Erythroblast (primary cell): Measurements from ENCODE around the gene CHD2.

Experiments used
- DNase-seq, 2 experiments: peaks; one replicate each; lab custom pipeline; 2025; lab: John Stamatoyannopoulos, UW
- GATA1 ChIP-seq: IDR thresholded peaks from 2 replicates; pipeline ENCODE4 v1.6.1; 2011; ENCODE audit warnings: low read depth, mild to moderate bottlenecking, control low read depth, low read length, moderate library complexity
- POLR2A ChIP-seq: IDR thresholded peaks from 2 replicates; pipeline ENCODE4 v1.6.1; 2011; ENCODE audit warnings: mild to moderate bottlenecking, low read length

Gene CHD2

DNA sequence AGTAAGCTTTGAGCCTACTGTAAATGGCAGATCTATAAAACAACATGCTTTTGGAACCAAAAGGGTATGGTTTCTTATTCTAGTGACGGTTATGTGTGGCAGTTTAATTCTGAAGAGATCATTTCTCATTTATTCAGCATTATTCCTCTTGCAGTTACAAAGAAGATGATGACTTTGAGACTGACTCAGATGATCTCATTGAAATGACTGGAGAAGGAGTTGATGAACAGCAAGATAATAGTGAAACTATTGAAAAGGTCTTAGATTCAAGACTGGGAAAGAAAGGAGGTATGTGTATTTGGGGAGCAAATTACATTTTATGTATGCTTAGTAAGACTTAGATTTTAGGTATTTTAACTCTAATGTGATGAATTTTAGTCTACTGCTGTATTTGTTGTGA is 41.5 kb downstream of the CHD2 start:
- no peak for DNase-seq
- TF ChIP-seq GATA1 = no peak
- TF ChIP-seq POLR2A = no peak

DNA sequence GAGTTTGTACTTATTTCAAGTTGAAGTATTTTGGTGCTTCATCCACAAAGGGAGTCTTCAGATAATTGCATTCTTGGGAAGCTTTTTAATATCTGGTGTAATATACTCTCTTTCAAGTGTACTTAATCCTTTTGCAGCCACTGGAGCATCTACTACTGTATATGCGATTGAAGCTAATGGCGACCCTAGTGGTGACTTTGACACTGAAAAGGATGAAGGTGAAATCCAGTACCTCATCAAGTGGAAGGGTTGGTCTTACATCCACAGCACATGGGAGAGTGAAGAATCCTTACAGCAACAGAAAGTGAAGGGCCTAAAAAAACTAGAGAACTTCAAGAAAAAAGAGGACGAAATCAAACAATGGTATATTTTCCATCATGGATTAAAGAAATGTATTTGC is 42.6 kb downstream of the CHD2 start:
- TF ChIP-seq GATA1 (no peak), POLR2A (no peak)
- no peak for DNase-seq

DNA sequence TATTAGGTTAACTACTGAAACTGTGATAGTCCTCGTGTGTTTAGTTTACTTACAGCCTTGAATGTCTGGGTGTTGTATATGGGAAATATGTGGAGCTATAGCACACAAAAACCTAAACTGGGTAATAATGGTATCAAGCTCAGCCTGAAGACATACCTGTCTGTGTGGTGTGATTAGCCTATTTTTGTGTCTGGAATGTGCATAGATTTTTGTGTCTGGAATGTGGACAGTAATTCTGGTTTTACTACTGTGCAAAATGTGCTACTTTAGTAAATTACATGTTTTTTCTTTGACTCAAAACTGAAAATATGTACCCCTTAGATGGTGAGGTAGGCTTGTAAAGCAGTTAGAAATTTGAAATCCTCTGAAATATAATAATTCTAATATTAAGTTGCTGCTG is 43.5 kb downstream of the CHD2 start:
- TF ChIP-seq GATA1 = no peak
- TF ChIP-seq POLR2A = no peak
- DNase-seq = no peak

- TF ChIP-seq POLR2A = no peak
- no peak for TF ChIP-seq GATA1
- no peak for DNase-seq
These were observed 44.9 kb downstream of the CHD2 start for GRCh38 chr15:92944946-92945521.

DNA sequence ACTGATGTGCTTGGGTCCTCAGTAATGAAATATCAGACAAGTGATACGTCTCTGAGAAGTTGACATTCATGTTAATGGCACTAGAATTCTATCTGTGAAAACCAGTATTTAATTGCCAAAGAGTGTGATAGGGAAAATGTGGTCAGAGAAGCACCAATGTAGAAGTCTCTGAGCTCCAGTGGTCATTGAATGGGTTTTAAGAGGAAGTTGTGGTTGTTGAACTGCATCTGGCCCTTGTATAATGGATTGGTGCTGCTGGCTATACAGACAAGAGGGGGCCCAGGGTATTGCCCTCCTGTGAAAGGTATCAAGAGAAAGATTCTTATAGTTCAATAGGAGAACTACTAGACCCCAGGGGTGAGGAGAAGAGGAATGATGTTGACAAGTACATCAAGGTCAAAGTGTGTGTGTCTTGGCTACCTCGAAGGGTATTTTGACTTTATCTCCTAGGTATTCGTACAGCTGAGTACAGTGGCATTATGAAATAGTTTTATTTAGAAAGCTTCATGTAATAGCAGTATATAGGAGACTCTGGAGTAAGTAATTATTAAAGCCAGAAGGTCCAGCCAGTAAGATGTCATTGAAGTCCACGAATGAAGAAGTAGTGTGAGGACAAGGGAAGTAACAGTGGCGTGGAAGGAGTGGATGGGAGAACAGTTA is 47.1 kb downstream of the CHD2 start:
- no peak for DNase-seq

DNA sequence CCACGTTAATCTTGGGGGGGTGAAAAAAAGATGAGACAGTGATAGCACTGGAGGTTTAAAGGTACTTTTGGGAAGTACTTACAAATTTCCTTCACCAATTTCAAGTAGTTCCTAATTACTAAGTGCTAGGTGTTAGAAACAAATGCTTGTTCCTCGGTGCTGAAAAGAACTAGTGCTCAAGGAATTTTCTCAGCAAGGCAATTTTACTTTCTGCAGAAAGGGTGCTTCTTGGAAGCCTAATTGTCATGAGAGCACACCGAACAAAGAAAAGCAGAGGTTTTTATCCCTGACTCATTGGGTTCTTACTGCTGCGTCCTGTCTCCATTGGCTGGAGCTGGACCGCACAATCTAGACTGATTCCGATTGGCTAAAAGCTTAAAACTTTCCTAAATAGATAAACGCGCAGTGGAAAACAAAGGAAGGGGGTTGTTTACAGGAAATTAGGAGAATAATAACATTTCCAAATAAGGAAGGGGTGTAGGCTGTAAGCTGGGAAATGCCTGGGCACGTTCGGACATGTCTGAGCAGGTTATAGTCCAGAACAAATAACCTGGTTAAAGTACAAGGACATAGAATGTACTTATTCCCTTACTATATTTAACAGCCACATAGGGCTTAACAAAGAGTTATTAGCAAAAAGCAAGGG is 49.6 kb downstream of the CHD2 start:
- TF ChIP-seq POLR2A (no peak), GATA1 (no peak)
- peak; percentile 41 to 42 for DNase-seq

More for the DNA sequence above, 47.1 kb downstream of the CHD2 start:
- TF ChIP-seq POLR2A (no peak), GATA1 (no peak)

DNA sequence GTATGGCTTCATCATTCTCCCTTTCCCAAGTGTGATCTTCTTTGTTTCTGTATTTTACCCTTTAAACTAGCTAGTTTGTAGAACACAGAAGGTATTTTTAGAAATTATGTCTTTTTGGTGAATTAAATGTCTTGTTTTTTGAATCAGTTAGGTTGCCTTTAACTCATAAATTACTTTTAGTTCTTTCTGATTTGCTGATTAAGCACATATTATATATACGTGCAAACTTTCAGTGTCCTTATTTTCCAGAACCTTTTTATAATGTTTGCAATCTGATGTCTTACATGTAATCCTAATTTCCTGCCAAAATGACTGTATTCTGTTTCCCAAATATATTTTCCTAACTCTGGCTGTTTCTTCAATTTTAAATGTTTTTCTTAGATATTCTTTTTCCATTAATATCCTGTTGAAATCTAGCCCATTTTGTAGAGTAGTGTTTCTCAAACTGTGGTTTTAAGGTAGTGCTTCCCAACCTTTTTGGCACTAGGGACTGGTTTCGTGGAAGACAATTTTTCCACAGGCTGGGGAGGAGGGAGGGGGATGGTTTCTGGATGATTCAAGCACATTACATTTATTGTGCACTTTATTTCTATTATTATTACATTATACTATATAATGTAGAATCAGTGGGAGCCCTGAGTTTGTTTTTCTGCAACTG is 51.8 kb downstream of the CHD2 start:
- no peak for DNase-seq
- TF ChIP-seq POLR2A = no peak
- no peak for TF ChIP-seq GATA1

DNA sequence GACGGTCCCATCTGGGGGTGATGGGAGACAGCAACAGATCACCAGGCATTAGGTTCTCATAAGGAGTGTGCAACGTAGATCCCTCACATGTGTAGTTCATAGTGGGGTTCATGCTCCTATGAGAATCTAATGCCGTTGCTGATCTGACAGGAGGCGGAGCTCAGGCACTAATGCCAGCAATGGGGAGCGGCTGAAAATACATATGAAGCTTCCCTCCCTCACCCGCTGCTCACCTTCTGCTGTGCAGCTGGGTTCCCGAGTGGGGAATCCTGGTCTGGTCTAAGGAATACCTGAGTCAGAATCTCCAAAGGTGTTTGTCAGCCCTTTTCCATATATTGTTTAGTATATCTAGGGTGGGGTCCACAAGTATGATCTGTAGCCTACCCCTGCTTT is 52.3 kb downstream of the CHD2 start:
- DNase-seq = no peak

DNA sequence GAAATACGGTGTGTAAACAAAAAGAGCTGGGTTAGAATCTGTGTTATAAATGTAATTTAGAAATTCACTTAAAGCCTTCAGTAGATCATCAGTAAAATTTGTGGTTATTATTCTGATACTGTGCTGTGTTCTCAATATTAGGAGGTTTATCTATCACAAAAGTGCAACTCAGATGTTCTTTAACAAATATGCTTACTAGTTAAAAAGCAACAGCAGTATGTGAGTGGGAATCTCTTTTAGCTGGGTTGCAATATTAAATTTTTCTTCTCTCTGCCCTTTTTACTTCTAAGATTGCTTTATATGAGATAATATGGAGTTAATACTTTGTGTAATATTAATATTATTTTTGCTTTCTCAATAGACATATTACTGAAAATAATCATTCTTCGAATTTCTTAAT is 53.4 kb downstream of the CHD2 start:
- TF ChIP-seq GATA1 (no peak), POLR2A (no peak)
- DNase-seq = no peak

More for the DNA sequence above, 52.3 kb downstream of the CHD2 start:
- TF ChIP-seq GATA1 (no peak), POLR2A (no peak)

DNA sequence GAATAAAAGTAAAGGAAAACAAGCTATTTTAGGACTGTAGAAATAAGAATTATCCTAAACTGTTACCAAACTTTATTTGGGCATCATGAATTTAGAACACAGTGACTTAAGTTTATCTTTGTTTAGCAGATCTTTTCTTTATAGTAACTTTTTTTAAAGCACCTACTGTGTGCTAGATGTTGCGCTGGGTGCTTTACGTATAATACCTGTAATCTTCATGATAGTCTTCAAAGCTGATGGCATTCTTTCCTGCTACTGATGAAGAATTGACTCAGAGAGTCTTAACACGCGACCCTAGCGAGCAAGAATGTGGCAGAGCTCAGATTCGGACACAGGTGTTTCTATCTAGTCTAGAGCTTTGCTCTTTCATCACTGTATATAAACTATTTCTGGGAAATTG is 53.9 kb downstream of the CHD2 start:
- DNase-seq = no peak
- no peak for TF ChIP-seq GATA1
- no peak for TF ChIP-seq POLR2A

GRCh38 chr15:92954578-92954977 is 54.5 kb downstream of the CHD2 start:
- no peak for TF ChIP-seq GATA1
- no peak for TF ChIP-seq POLR2A
- DNase-seq = peak; percentile 30 to 34

DNA sequence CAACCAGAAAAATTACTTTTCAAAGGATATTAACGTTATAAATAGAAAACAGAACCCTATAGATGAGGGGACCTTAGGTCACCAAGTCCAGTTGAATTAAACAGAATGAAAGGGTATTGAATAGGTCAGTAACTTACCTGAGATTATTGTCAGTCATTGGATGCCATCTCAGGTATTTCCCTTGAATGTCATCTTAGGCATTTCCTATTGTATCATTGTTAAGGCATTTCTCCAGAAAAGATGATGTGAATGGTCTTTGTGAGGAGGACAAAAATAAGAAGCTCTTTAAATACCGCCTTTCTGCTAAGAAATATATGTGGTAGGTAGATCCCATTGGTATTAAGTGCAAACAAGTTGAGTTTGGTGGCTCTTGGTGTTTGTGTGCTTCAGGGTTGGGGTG is 55.6 kb downstream of the CHD2 start:
- DNase-seq = no peak
- no peak for TF ChIP-seq GATA1
- no peak for TF ChIP-seq POLR2A

DNA sequence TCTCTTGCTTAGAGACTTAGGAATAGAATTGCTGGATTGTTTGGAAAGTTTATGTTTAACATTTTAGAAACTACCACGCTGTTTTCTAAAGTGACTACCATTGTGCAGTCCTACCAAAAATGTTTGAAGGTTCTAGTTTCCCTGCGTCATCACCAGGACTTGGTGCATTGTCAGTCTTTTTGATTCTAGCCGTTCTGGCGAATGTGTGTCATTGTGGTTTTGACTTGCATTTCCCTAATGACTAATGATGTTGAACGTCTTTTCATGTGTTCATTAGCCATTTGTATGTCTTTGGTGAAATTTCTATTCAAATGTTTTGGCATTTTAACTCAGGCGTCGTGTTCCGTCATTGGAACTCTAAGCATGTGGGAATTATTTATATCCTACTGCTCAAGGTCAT is 58.0 kb downstream of the CHD2 start:
- no peak for DNase-seq
- TF ChIP-seq GATA1 (no peak), POLR2A (no peak)

- no peak for TF ChIP-seq GATA1
- TF ChIP-seq POLR2A = no peak
- no peak for DNase-seq
These were observed 59.1 kb downstream of the CHD2 start for GRCh38 chr15:92959219-92959618.
